Hepatocyte (in vitro differentiated cells): Measurements from ENCODE around the gene CEP55.

Experiments
- CTCF ChIP-seq: fragments of 200-600 bp; sonication (generic); IDR thresholded peaks from 2 replicates; pipeline ENCODE4 v1.5.1; 2016; ENCODE audit warnings: antibody characterized with exemption, mild to moderate bottlenecking; ENCODE audit not compliant: poor library complexity
- EZH2 ChIP-seq: fragments of 200-600 bp; sonication (generic); IDR thresholded peaks from 2 replicates; pipeline ENCODE4 v1.6.1; 2016; ENCODE audit warnings: antibody characterized with exemption, mild to moderate bottlenecking, borderline replicate concordance
- EZH2phosphoT487 ChIP-seq: fragments of 200-600 bp; sonication (generic); IDR thresholded peaks from one replicate; pipeline ENCODE4 v1.6.1; 2018; ENCODE audit warnings: antibody characterized with exemption, mild to moderate bottlenecking, low read depth, moderate library complexity; ENCODE audit not compliant: unreplicated experiment, severe bottlenecking

- TF ChIP-seq CTCF = no peak
- TF ChIP-seq EZH2 = no peak
- TF ChIP-seq EZH2phosphoT487 = no peak
These were observed 45.0 kb upstream of the CEP55 start for GRCh38 chr10:93451244-93451947.
